Ramos (cell line): Measurements from ENCODE around the gene NID2.

Source experiments
- in situ Hi-C: fragments of 300-500 bp; cut with MboI; formaldehyde crosslinking; loops from one replicate; pipeline ENCODE4 v1.14.3; 2022; ENCODE audit warnings: low sequenced_read_pairs; ENCODE audit not compliant: unreplicated experiment

The NID2 gene

GRCh38 chr14:51969852-51970540, 98.9 kb downstream of the NID2 start:
- in situ Hi-C loops = no loop called here

- in situ Hi-C loops = no loop called here
Measured at GRCh38 chr14:51967521-51967920, 101.3 kb downstream of the NID2 start.

GRCh38 chr14:51963286-51963685, 105.6 kb downstream of the NID2 start:
- in situ Hi-C loops = no loop called here

GRCh38 chr14:51962711-51963110, 106.1 kb downstream of the NID2 start:
- in situ Hi-C loops = no loop called here

DNA sequence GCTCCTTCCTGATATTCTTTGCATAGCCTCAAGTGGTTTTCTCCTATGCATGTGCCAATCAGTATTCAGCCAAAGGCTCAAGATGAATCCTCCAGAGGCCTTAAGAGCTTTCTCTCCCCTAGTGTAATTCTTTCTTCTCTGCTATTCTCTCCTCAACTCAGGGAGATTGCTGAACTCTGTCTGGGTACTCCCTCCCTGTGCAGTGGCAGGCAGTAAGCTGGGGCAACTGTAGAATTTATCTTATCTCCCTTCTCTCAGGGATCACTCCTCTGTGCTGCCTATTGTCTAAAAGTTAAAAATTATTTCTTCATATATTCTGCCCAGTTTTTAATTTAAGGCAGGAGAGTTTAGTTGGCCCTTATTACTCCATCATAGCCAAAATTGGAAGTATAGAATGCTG, 108.0 kb downstream of the NID2 start:
- in situ Hi-C loops = no loop called here

- in situ Hi-C loops = no loop called here
Measured at GRCh38 chr14:51959928-51960327, 108.9 kb downstream of the NID2 start.

- in situ Hi-C loops = no loop called here
Measured at GRCh38 chr14:51957950-51958349, 110.9 kb downstream of the NID2 start.
